H1 (cell line): ENCODE results near the gene PTGDR2. TPM values are rescaled to one million over a fixed set of nuclear protein-coding genes. Genes with fewer than 3 reads are reported as not detected.

Experiments
- CTCF ChIA-PET: fragments of 300-600 bp; sonication (Branson Sonifier 250); formaldehyde crosslinking; loops from one replicate; lab custom pipeline; 2021; ENCODE audit not compliant: partially characterized antibody; lab: Charles Lee
- POLR2A ChIA-PET: fragments of 300-600 bp; sonication (Branson Sonifier 250); formaldehyde crosslinking; loops from one replicate; lab custom pipeline; 2021; ENCODE audit warnings: inconsistent platforms; ENCODE audit not compliant: partially characterized antibody; lab: Charles Lee
- DNase-seq, 2 experiments: peaks; one replicate each; pipeline versions ENCODE4 v3.0.0 to v3.0.0-alpha.2; 2010 to 2022; ENCODE audit warnings: low spot score in 2 of 2, low read depth in 1 of 2, mixed read lengths in 1 of 2
- FAIRE-seq: peaks from 2 replicates; lab custom pipeline; 2011; peaks lifted over from hg19 to GRCh38; lab: Jason Lieb, UNC
- H2AFZ ChIP-seq: 2 replicates; pipeline ENCODE4 v1.8.1; 2012; ENCODE audit warnings: low read length, inconsistent platforms
- H2AK5ac ChIP-seq: 2 replicates; pipeline ENCODE4 v1.6.1; 2013; ENCODE audit warnings: low read depth, low read length
- H2BK120ac ChIP-seq: replicated peaks from 2 replicates; pipeline ENCODE3; 2013; ENCODE audit warnings: low read depth, low read length, inconsistent platforms
- H2BK12ac ChIP-seq: 2 replicates; pipeline ENCODE4 v1.6.1; 2013; ENCODE audit warnings: low read depth, low read length
- H2BK15ac ChIP-seq: 2 replicates; pipeline ENCODE4 v1.6.1; 2013; ENCODE audit warnings: low read length
- H2BK20ac ChIP-seq: 2 replicates; pipeline ENCODE4 v1.6.1; 2013; ENCODE audit warnings: low read length
- H2BK5ac ChIP-seq: 2 replicates; pipeline ENCODE4 v1.6.1; 2013; ENCODE audit warnings: low read depth, low read length
- H3K14ac ChIP-seq: 2 replicates; pipeline ENCODE4 v1.6.1; 2013; ENCODE audit warnings: inconsistent platforms; ENCODE audit not compliant: insufficient read length
- H3K18ac ChIP-seq: 2 replicates; pipeline ENCODE4 v1.6.1; 2013; ENCODE audit warnings: low read length; ENCODE audit errors: extremely low read depth
- H3K23ac ChIP-seq: 2 replicates; pipeline ENCODE4 v1.6.1; 2013; ENCODE audit warnings: inconsistent platforms; ENCODE audit not compliant: insufficient read length
- H3K23me2 ChIP-seq: 2 replicates; pipeline ENCODE4 v1.6.1; 2013; ENCODE audit warnings: low read depth, low read length
- H3K27ac ChIP-seq: 2 replicates; pipeline ENCODE4 v1.6.1; 2011; ENCODE audit warnings: low read depth, low read length, inconsistent platforms
- H3K27me3 ChIP-seq, 4 experiments: replicated peaks in 1 of 4; 1 replicate in 1 of 4; 2 replicates in 3 of 4; pipeline versions ENCODE4 v1.6.1 to v1.8.1; 2011 to 2013; ENCODE audit warnings: low read length in 3 of 4, mild to moderate bottlenecking in 3 of 4, inconsistent platforms in 2 of 4, mixed read lengths in 2 of 4, moderate library complexity in 1 of 4; ENCODE audit not compliant: control insufficient read depth in 3 of 4, insufficient read depth in 3 of 4; ENCODE audit errors: extremely low read depth in 1 of 4
- H3K36me3 ChIP-seq, 4 experiments: 2 replicates each; pipeline versions ENCODE4 v1.6.1 to v1.8.1; 2011 to 2013; ENCODE audit warnings: mild to moderate bottlenecking in 4 of 4, low read length in 3 of 4, moderate library complexity in 2 of 4, control low read depth in 1 of 4, inconsistent platforms in 1 of 4; ENCODE audit not compliant: insufficient read depth in 4 of 4, control insufficient read depth in 2 of 4
- H3K4ac ChIP-seq: replicated peaks from 2 replicates; pipeline ENCODE3; 2013; ENCODE audit warnings: low read length, low read depth, mixed read lengths, inconsistent platforms; ENCODE audit not compliant: insufficient read length
- H3K4me1 ChIP-seq, 4 experiments: replicated peaks in 1 of 4; 1 replicate in 1 of 4; 2 replicates in 3 of 4; pipeline versions ENCODE4 v1.6.1 to v1.8.1; 2011 to 2013; ENCODE audit warnings: low read length in 3 of 4, inconsistent platforms in 2 of 4, mixed read lengths in 1 of 4; ENCODE audit not compliant: insufficient read depth in 4 of 4, control insufficient read depth in 3 of 4
- H3K4me2 ChIP-seq, 2 experiments: 2 replicates each; pipeline versions ENCODE4 v1.6.1 to v1.8.1; 2011 to 2013; ENCODE audit warnings: low read depth in 2 of 2, low read length in 2 of 2, control low read depth in 1 of 2, inconsistent platforms in 1 of 2, mild to moderate bottlenecking in 1 of 2; ENCODE audit not compliant: insufficient read depth in 1 of 2
- H3K4me3 ChIP-seq, 4 experiments: fragments of 200-600, 300-600 bp in 1 of 4; sonication (generic), shearing (Covaris generic), sonication (Bioruptor Twin) in 1 of 4; 2 replicates each; pipeline versions ENCODE4 v1.5.1 to v1.8.1; 2011 to 2016; ENCODE audit warnings: low read length in 4 of 4, low read depth in 3 of 4, control low read depth in 2 of 4, inconsistent platforms in 2 of 4, mild to moderate bottlenecking in 2 of 4, mixed read lengths in 1 of 4, moderate library complexity in 1 of 4; ENCODE audit not compliant: insufficient read depth in 2 of 4; ENCODE audit errors: extremely low read depth in 1 of 4
- H3K56ac ChIP-seq: replicated peaks from 2 replicates; pipeline ENCODE3; 2013; ENCODE audit warnings: low read depth, mild to moderate bottlenecking, mixed read lengths, low read length, inconsistent platforms; ENCODE audit not compliant: insufficient read length
- H3K79me1 ChIP-seq: 2 replicates; pipeline ENCODE4 v1.6.1; 2013; ENCODE audit warnings: low read depth, low read length, control low read depth
- H3K79me2 ChIP-seq, 2 experiments: 2 replicates each; pipeline versions ENCODE4 v1.6.1 to v1.8.1; 2012 to 2013; ENCODE audit warnings: low read length in 2 of 2, mild to moderate bottlenecking in 2 of 2, inconsistent platforms in 1 of 2; ENCODE audit not compliant: insufficient read depth in 2 of 2, control insufficient read depth in 1 of 2
- H3K9ac ChIP-seq, 4 experiments: replicated peaks in 1 of 4; 1 replicate in 1 of 4; 2 replicates in 3 of 4; pipeline versions ENCODE4 v1.6.1 to v1.8.1; 2011 to 2013; ENCODE audit warnings: low read depth in 3 of 4, low read length in 3 of 4, control low read depth in 2 of 4, mild to moderate bottlenecking in 2 of 4, moderate library complexity in 2 of 4, inconsistent platforms in 1 of 4; ENCODE audit errors: extremely low read depth in 1 of 4
- H3K9me3 ChIP-seq, 2 experiments: 2 replicates each; pipeline versions ENCODE4 v1.6.1 to v1.8.1; 2012 to 2013; ENCODE audit warnings: mild to moderate bottlenecking in 2 of 2, moderate library complexity in 2 of 2, control low read depth in 1 of 2, inconsistent platforms in 1 of 2, low read depth in 1 of 2, low read length in 1 of 2, mixed read lengths in 1 of 2; ENCODE audit not compliant: insufficient read depth in 2 of 2
- H4K20me1 ChIP-seq, 2 experiments: replicated peaks in 1 of 2; 2 replicates each; pipeline versions ENCODE3 to v1.8.1; 2011 to 2013; ENCODE audit warnings: inconsistent platforms in 2 of 2, low read length in 2 of 2, mild to moderate bottlenecking in 1 of 2; ENCODE audit not compliant: insufficient read depth in 2 of 2, control insufficient read depth in 1 of 2
- H4K5ac ChIP-seq: 2 replicates; pipeline ENCODE4 v1.6.1; 2013; ENCODE audit warnings: low read length, low read depth, mixed read lengths, inconsistent platforms; ENCODE audit not compliant: insufficient read length
- H4K8ac ChIP-seq: 2 replicates; pipeline ENCODE4 v1.8.0; 2013; ENCODE audit warnings: mild to moderate bottlenecking, moderate library complexity, low read length, inconsistent platforms; ENCODE audit not compliant: insufficient read depth; ENCODE audit errors: extremely low read depth
- H4K91ac ChIP-seq: replicated peaks from 2 replicates; pipeline ENCODE3; 2013; ENCODE audit warnings: low read length, mixed read lengths, inconsistent platforms; ENCODE audit not compliant: insufficient read length
- BACH1 ChIP-seq: IDR thresholded peaks from 2 replicates; pipeline ENCODE4 v1.6.1; 2012; ENCODE audit warnings: low read length, improper control_type of control experiment
- BRCA1 ChIP-seq: IDR thresholded peaks from 2 replicates; pipeline ENCODE4 v1.6.1; 2012; ENCODE audit warnings: low read depth, low read length, improper control_type of control experiment
- CBX8 ChIP-seq: fragments of 300-800, 300-1000 bp; sonication (generic); IDR thresholded peaks from 2 replicates; pipeline ENCODE4 v1.7.1; 2016; ENCODE audit warnings: low read depth, low read length, borderline replicate concordance
- CREB1 ChIP-seq: IDR thresholded peaks from 2 replicates; pipeline ENCODE4 v1.6.1; 2012; ENCODE audit warnings: inconsistent platforms
- HDAC6 ChIP-seq: IDR thresholded peaks from one replicate; pipeline ENCODE4 v1.7.1; 2012; ENCODE audit warnings: low read depth, mild to moderate bottlenecking, inconsistent platforms, low read length, moderate library complexity
- KDM5A ChIP-seq: fragments of 200-600 bp; IDR thresholded peaks from 2 replicates; pipeline ENCODE4 v1.7.1; 2012; ENCODE audit warnings: mild to moderate bottlenecking, low read length, inconsistent platforms, mixed read lengths
- PHF8 ChIP-seq: fragments of 200-600 bp; sonication (generic); conservative IDR thresholded peaks from 2 replicates; pipeline ENCODE4 v1.7.1; 2012; ENCODE audit warnings: low read depth, mild to moderate bottlenecking, inconsistent platforms, low read length, moderate library complexity
- POLR2AphosphoS5 ChIP-seq: IDR thresholded peaks from 2 replicates; pipeline ENCODE4 v1.6.1; 2011; ENCODE audit warnings: low read depth, low read length
- SAP30 ChIP-seq: fragments of 300-600 bp; sonication (generic); IDR thresholded peaks from 2 replicates; pipeline ENCODE4 v1.7.1; 2012; ENCODE audit warnings: low read length, moderate library complexity, mild to moderate bottlenecking, inconsistent platforms; ENCODE audit not compliant: insufficient read depth, insufficient replicate concordance
- SUZ12 ChIP-seq: fragments of 200-600 bp; sonication (generic); IDR thresholded peaks from 2 replicates; pipeline ENCODE4 v1.6.1; 2012; ENCODE audit warnings: mild to moderate bottlenecking, inconsistent platforms, low read length, moderate library complexity, mixed read lengths
- WGBS, 2 experiments: shearing (Covaris generic) in 1 of 2; methylation state at CpG; one replicate each; pipeline versions ENCODE4 v1.1.6 to v1.1.7; 2013 to 2015; ENCODE audit warnings: low lambda C conversion rate in 2 of 2, mixed read lengths in 2 of 2, inconsistent platforms in 1 of 2, low coverage in 1 of 2, missing lambda C conversion rate in 1 of 2; ENCODE audit not compliant: insufficient replicate concordance in 2 of 2, insufficient coverage in 1 of 2, insufficient read length in 1 of 2; ENCODE audit errors: extremely low coverage in 1 of 2, missing lambda C conversion rate in 1 of 2; 5-methylcytosine and 5-hydroxymethylcytosine counted together
- polyA plus RNA-seq, 7 experiments: library from polyadenylated mRNA; depleted of rRNA in 3 of 7; stranded (reverse) in 5 of 7; unstranded in 2 of 7; fragments of >200 nt in 5 of 7; fragments of 200-250 nt in 2 of 7; gene quantifications; 1 replicate in 5 of 7; 2 replicates in 1 of 7; 4 replicates in 1 of 7; pipeline versions ENCODE4 v1.2.1 to v1.2.3, GENCODE V29; 2011 to 2013; ENCODE audit warnings: missing spikeins in 2 of 7, mixed read lengths in 2 of 7
- total RNA-seq: library from RNA; stranded (reverse); fragmentation: NEBNext Ultra II Directional; extraction: Animal tissue kit (Norgen Biotek cat#: 25700); gene quantifications from 2 replicates; pipeline ENCODE4 v1.2.1, GENCODE V29; 2021
- TF ChIP-seq, protein P1 (sequence below): IDR thresholded peaks from 2 replicates; pipeline ENCODE4 v1.6.1; 2011; ENCODE audit warnings: low read length, improper control_type of control experiment

The PTGDR2 gene
- total and polyA plus RNA-seq, 2 of the 8 experiments (the other 6 are each of a cell fraction or from before 2014, with no cell fraction given) = 0.20 TPM; not detected in 1

DNA sequence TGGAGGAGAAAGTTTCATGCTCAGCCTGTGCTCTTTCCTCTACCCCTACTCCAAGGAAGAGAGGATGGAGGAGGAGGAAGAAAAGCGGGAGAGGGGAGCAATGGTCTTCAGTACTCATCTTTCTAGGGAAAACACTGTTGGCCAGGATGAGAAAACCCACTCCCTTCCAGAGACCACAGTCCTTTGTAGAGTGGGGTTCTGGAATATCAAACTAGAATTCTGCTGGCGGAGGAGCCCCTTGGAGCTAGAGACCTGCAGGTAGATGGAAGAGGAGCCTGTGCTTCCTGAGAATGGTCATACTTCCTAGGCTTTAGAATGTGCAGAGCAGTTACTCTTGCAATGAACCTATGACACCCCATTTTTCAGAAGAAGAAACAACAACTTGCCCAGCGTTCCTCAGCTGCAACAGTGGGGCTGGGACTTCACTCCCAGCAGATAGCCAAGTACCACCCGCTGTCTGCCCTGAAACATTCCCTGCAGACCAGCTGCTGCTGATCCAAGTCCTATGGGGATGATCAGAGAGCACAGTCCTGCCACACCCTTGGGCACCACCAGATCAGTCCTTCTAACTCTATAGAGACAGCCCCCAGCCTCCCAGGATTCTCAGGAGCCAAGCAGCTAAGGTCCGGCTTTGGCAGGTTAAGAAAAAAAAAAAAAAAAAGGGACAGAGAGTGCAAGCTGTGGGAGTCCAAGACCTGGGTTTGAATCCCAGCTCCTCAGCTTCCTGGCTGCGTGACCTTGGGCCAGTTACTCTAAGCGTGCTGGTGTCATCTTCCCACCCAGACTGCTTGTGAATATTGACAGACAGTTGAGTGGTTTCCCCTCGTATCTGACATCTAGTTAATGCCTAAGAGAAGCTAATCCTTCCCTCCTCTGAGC lies 664 bp downstream of the PTGDR2 start:
- H3K79me2 ChIP-seq = no peaks in the 10 kb centered on the region
- H3K18ac ChIP-seq = no peak overlapping the region
- H3K4ac ChIP-seq = no peak overlapping the region
- H3K4me2 ChIP-seq = no peak overlapping the region
- CTCF ChIA-PET = interaction anchor here (0.5 to 5.1 kb wide), 9 partner anchors 9 to 94 kb away, joined by 3 to 22 read pairs (median 3); no protein-coding TSS in a partner anchor
- H3K27ac ChIP-seq = no peak overlapping the region
- no peak overlapping the region for H4K5ac ChIP-seq
- H4K8ac ChIP-seq = no peak overlapping the region
- H3K23me2 ChIP-seq = no peaks in the 10 kb centered on the region; the same call in 1 of the 2 replicates
- H3K36me3 ChIP-seq = peaks cover 5 to 16% (median 6%) of the 10 kb centered on the region in 4 experiments
- no peak overlapping the region for H3K4me3 ChIP-seq
- H4K91ac ChIP-seq = no peak overlapping the region
- no peak for DNase-seq
- H3K9me3 ChIP-seq = peaks cover 0 to 9% of the 10 kb centered on the region in 2 experiments; a peak in 1 of 4 replicates
- no peak overlapping the region for H2AFZ ChIP-seq
- peaks cover 0 to 5% (median 0%) of the 10 kb centered on the region in 4 experiments; a peak in 2 of 7 replicates for H3K4me1 ChIP-seq
- no peak overlapping the region for H3K9ac ChIP-seq
- FAIRE-seq = no peak
- no peak overlapping the region for H3K23ac ChIP-seq
- H3K27me3 ChIP-seq = peaks cover 3 to 26% (median 16%) of the 10 kb centered on the region in 4 experiments; a peak in 6 of 7 replicates
- no peak overlapping the region for H2BK120ac ChIP-seq
- H2BK5ac ChIP-seq = no peak overlapping the region
- H3K14ac ChIP-seq = no peak overlapping the region
- H4K20me1 ChIP-seq = peaks cover 5 to 12% of the 10 kb centered on the region in 2 experiments
- no peak overlapping the region for H2BK15ac ChIP-seq
- H3K56ac ChIP-seq = no peak overlapping the region
- POLR2A ChIA-PET = interaction anchor here (1.0 to 7.5 kb wide), 4 partner anchors 11 to 59 kb away, joined by 3 to 54 read pairs (median 5); partner anchors contain the start of genes CCDC86, TMEM109 and ZP1
- no peak overlapping the region for H2BK20ac ChIP-seq
- no peak overlapping the region for H2AK5ac ChIP-seq
- no peaks in the 10 kb centered on the region for H3K79me1 ChIP-seq
- WGBS, 2 experiments = 84% methylated on average over 6 of the region's 8 CpGs; no CpG with 5 or more reads in 1 of the 2 experiments
- H2BK12ac ChIP-seq = no peak overlapping the region
- TF ChIP-seq POLR2AphosphoS5 (no peak), KDM5A (no peak), CREB1 (no peak), BRCA1 (no peak), SAP30 (no peak), SUZ12 (no peak), CBX8 (no peak), BACH1 (no peak), PHF8 (no peak), HDAC6 (no peak)
- TF ChIP-seq, protein P1, sequence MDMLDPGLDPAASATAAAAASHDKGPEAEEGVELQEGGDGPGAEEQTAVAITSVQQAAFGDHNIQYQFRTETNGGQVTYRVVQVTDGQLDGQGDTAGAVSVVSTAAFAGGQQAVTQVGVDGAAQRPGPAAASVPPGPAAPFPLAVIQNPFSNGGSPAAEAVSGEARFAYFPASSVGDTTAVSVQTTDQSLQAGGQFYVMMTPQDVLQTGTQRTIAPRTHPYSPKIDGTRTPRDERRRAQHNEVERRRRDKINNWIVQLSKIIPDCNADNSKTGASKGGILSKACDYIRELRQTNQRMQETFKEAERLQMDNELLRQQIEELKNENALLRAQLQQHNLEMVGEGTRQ = no peak
